Hematopoietic multipotent progenitor cell treated with erythropoietin and hydrocortisone succinate and interleukin-3 and kit ligand, for 4 days (in vitro differentiated cells): ENCODE data around the gene SLC6A11.
A peak's percentile ranks its signal among the peaks of the same experiment; 100 is the strongest.

ENCODE experiments used
- DNase-seq: peaks from one replicate; pipeline ENCODE4 v3.0.0-alpha.2; 2015

SLC6A11 gene

DNA sequence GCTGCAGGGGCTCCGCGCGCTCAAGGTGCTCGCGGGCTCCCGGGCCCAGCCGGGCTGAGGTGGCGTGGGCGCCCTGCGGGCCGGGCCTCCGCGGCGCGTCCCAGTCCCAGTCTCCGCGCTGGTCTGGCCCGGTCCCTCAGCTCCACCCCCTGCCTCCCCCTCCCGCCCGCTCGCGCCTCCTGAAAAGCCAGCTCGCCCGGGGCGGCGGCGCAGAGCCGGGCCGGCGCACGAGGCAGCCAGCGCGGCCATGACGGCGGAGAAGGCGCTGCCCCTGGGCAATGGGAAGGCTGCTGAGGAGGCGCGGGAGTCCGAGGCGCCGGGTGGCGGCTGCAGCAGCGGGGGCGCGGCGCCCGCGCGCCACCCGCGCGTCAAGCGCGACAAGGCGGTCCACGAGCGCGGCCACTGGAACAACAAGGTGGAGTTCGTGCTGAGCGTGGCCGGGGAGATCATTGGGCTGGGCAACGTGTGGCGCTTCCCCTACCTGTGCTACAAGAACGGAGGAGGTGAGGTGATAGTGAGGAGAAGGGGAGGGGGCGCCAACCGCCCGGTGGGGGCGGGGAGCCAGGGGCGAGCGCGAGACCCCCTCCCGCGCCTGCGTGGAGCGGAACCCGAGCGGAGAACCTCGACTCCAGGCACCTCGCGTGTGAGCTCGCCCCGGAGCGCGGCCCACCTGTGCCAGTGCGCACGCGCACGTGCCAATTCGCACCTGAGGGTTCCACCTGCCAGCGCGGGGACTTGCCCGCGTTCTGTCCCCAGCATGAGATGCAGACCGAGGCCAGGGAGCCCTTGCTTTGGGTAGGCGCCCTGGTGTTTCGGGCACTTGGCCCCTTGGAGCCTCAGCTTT is at the start of gene SLC6A11:
TSS of gene SLC6A11 (plus strand) at position 210 of the 844 bp plus-strand sequence. CDS start at position 248, 38 bp downstream.
- peak; percentile 18 for DNase-seq

DNA sequence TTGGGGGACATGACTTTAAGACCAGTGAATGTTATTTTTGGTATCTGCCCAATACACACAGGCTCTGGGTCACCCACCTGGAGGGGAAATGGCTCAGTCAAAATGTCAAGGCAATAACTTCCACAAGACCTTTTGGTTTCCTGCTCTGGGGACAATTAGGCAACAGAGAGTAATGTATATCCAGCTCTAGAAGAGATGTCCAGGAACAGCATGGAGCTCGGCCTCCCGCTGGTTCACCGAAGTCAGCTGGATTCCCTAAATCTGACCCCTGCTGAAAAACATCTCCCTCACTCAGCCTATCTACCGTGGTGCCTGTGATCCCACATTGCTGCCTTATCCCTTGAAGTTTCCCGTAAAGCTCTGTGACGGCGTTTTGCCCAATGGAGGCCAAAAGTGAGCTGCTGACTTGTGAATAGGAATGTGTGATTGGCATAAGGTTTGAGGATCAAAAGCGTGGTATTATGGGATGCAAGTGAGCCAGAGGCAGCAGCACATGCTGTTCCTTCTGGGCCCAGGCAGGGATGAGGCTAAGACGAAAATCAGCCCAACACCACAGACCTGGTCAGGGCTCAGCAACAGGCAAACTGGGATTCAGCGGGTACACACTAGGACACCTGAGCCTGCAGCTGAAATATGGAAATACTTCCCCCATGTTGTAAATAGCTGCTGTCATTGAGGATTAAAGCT is 47.2 kb upstream of the SLC6A11 start:
- DNase-seq = no peak

DNA sequence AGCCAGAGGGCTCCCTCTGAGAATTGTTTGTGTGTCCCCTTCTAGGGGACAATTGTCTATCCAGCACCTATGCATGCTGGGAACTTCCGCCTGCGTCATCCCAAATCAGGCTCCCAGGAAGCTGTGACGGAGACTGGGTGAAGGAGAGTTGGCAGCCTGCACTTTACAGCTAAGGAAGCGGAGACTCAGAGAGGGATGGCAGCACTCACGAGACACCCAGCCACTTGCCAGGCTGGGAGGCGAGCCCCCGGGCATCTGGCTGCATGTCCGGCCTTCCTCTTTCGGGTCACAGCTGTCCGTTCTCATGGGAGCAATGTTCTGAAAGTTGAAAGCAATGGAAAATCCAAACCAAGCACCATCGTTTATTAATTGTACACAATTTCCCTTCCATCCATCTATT is 45.5 kb upstream of the SLC6A11 start:
- DNase-seq = no peak

DNA sequence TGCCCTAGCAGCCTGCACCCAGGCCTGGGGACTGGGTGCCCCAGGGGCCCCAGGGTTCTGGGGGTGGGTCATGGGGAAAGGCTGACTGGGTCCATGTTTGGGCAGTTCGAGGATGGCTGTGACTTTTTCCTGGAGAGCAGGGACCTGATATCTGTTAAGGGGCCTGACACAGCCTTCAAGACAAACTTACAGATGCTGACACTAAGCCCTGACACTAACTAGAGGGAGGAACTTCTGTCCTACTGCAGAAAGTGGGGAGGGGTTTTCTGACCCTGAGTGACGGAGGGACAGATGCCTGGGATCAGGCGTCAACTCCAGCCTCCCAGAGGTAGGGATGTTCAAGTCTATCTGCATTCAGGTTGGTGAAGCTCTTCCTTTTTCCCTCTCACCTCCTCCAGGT is 45.0 kb upstream of the SLC6A11 start:
- DNase-seq = no peak

DNA sequence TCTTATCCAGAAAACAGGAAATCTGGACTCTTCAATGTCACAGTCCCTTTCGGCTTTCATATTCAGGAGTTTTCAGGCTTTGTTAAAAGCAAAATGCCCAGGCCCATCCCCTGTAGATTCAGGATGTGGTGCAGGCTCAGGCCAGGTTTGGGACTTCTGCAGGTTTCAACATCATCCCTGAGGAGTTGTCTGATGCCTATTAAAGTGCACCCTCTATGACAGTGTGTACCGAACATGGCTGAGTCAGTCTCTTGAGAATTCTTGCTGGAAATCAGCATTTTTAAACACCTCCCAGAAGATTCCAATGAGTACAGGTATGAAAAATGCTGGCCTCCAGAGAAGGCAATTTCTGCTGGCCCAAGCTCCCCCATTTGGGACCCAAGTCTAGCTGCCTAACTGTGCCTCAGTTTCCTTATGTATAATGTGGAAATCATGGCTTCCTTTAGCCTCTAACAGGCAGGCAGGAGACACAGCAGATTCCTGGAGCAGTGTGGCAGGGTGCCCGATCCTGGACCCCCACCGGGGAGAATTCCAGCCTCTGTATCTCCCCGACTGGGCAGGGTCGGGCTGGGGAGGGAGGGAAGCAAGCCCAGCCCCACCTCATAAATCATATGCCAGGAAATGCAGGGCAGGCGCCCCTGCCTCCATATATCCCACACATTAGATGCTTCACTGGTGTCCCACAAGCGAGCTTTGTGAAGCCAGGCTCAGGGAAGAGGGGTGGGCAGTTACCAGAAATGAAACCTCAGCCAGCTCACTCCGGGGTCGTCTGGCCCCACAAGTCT is 44.4 kb upstream of the SLC6A11 start:
- DNase-seq = no peak

DNA sequence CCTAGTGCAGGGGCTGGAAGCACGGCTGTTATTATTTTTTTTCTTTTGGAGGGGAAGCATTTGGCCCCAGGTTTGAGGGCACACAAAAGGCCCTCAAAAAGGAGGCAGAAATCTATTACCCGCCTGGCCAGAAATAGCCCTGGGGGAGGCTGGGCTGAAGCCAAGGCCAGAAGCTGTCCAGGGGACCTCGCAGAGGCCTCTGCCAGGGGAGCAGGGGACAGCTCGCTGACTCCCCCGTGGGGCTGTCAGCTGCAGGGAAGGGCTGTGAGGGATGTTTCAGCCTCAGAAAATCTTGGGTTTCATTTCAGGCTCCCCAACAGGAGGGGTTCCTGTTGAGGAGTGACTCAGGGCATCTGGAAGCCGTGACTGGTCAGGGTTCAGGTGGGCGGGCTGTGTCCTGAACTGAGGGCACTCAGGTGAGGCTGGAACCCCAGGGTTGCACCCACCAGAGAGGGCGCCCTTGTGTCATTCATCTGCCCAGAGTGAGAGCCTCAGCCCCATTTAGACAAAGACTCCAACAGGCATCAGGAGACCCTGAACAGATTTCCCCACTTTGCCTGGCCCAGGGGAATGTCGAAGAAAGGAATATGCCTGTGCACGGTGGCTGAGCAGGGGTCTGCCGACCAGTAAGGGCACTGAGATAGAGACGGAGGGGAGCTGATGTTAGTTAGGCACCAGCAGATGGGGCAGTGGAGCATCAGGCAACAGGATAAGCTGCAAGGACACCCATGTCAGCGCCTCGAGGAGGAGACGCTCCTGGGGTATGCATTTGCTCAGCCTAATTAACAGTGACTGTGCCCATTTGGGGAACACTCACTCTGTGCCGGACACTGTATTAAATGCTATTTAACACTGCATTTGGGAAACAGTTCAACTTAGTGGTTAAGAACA is 43.5 kb upstream of the SLC6A11 start:
- peak; percentile 42 for DNase-seq

DNA sequence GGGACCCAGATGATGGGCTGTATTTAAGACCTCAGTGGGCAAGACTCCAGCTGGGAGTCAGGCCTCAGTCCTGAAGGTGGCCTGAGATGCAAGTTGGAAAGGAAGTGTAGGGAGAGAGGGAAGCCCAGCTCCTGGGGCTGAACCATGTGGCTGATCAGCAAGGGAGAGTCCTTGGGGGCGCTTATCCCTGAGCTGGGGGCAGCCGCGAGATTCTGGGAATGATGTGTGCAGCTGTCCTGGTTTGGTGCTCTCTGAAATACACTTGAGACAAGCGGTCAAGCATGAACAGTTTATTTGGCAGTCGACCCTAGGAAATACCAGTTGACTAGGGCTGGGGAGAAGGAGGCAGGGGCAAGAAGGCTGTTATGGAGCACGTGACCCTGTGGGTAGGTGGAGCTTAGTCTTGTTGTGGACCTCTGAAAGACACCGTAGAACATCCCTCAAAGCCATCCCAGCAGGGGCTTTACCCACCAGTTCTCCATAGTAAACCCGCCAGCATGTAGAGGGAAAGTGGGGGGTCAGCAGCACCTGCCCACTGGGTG is 41.8 kb upstream of the SLC6A11 start:
- DNase-seq = no peak

DNA sequence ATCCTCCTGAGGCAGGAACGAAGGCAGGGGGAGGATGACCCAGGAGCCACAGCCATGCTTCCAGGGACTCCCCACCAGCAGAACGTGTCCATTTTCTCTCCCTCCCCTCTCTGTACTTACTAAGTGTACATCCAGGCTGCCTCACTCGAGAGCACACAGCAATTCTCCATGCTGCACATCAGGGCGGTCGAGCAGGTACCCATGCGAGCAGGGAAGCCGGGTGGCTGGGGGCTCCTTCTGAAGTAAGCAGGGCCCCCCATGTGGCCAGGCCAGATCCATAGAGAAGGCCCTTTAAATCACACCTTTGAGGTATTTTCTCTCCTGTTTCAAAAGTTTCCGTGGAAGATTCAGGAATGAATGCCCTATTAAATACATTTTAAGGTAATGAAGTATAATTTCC is 41.2 kb upstream of the SLC6A11 start:
- DNase-seq = no peak

DNA sequence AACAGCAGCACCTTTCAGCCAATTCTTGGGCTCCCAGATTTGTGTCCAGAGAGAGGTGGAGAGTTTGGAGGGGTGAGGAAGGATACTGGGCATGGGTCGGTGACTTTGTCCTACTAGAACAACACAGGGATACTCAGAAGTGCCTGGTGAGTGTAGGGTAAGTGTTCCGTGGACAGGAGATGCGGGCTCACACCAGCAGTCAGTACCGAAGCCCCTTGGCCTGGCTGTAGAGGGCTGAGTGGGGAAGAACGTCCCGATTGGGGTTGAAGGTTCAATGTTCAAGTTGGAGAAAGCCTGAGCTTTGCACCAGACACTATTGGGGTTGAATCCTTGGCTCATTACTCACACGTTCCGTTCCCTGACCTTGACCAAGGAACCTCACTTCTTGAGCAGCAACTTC is 40.8 kb upstream of the SLC6A11 start:
- no peak for DNase-seq

DNA sequence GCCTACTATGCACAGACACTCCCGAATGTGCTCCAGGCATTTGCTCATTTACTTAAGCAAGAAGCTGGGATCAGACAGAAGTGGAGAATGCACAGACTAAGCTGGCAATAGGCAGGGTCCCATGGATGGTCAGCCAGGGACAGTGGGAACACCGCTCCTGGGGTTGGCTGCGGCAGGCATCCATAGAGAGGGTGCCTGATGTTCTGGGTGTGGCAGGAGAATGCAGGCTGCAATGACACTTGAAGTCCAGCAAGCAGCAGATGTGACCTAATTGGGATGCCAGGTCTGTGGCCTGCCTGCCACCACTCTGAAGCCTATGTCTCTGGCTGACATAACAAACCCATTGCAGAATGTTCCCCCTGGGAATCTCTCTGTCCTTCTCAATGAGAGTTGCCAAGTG is 40.2 kb upstream of the SLC6A11 start:
- no peak for DNase-seq

DNA sequence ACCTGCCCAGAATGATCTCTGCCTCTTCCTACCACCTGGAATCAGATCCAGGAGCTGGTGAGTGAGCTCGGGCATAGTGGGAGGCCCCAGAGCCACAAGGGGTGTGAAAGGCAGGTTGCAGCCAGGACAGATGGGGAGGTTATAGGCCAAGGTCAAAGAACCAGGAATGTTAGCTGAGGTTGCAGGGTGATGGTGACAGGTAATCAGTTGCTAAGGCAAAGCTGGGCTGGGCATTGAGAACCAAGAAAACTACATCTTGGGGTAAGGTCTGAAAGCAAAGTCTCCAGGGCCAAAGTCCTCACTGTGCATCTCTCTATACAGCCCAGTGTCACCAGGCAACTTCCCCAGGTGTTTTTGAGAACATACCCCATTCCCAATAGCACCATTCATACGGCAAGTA is 38.4 kb upstream of the SLC6A11 start:
- no peak for DNase-seq

DNA sequence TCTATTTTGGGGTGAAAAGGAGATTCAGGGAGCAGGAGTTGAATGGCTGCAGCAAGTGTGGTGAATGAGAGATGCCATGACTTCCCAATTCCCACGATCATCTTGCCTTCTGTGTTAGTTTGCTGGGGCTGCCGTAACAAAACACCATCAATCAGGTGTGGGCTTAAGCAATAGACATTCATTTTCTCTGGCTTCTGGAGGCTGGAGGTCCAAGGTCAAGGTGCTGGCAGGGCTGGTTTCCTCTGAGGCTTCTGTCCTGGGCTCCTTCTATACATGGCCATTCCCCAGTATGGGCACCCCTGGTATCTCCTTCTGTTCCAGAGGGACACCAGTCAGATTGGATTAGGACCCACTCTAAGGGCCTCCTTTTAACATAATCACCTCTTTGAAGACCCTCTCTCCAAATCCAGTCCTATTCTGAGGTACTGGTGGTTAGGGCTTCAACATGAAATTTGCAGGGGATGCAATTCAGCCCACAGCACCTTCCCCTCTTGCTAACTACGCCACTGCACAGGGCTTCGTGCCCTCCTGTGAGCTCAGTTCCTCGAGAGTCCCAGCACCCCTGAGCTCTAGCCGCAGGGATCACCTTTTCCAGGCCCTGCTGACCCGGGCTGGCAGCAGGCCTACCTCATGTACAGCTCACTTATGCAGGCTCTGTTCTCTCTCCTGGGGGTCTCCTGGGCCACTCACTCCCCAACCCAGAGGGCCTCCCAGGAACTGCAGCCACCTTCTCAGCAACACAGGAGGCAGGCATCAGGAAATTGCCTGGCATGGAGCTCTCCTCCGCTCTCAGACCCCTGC is 37.3 kb upstream of the SLC6A11 start:
- no peak for DNase-seq

DNA sequence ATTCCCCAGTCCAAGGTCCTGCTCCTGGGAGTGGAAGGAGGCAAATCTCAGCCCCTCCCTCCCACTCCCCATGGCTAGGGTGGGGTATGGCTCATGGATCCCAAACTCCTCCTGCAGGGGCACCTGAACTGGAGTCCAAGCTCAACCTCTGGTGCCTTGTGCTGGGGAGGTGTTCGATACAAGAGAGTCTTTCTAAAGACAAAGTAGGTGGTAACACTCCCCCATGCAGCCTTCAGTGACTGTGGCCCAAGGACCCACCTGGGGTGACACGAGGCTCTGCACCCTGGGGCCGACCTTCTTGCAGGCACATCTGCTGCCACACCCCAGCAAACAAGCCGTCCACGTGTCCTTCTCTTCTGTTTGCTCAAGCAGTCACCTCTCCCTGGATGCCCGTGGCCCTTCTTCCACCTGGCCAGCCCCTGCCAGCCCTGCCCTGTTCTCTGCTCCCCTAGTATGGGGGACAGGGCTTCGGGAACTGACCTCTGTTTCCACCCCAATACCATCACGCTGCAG is 36.7 kb upstream of the SLC6A11 start:
- DNase-seq = no peak

DNA sequence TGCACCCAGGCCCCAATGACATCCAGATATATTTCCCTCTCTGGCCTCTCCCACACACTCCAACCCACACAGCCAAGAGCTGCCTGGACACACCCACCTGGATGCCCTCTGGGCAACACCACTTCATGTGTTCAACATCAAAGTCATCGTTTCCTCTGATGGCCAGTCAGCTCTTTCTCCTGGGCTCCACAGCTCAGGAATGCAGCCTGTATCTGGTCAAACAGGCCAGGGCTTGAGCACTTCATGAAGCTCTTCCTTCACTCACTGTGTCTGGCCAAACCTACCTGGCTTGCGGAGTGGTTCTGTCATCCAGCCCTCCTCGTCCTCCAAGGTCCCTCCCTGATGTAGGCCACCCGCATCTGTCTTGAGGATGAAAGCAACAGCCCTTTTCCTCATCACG is 35.8 kb upstream of the SLC6A11 start:
- no peak for DNase-seq

DNA sequence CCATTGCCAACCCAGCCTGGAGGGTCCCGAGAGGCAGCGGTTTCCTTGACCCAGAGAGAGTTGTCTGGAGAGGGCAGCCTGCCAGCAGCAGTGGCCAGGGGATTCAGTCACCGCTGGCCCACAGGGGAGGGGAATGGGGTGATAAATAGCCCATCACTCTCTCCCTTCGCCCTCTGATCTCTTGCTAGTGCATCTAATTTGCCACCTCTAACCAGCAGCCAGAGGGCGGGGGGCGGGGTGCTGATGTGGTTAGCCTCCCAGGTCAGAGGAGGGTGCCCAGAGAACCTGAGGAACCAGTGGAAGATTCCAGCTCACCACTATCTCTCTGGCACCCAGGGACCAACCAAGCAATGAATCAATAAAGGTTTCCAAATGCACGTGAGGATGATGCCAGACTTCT is 35.1 kb upstream of the SLC6A11 start:
- DNase-seq = no peak

DNA sequence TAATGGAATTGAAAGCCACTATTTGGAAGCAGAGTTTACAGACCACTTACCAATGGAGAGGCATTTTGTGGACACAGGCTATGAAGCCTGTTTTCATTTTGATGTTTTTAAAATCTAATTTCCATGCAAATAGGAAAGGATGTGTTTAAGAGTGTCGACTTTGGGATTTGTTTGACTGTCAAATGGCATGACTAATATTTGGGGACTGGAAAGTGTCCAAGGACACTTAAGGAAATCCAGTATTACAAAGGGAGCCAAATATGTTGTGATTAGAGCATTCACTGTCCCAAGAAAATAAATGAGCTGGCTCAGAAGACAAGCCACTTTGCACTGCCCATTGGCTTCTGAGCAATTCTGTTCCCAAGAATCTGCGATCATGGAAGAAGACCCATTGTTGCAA is 34.0 kb upstream of the SLC6A11 start:
- no peak for DNase-seq

DNA sequence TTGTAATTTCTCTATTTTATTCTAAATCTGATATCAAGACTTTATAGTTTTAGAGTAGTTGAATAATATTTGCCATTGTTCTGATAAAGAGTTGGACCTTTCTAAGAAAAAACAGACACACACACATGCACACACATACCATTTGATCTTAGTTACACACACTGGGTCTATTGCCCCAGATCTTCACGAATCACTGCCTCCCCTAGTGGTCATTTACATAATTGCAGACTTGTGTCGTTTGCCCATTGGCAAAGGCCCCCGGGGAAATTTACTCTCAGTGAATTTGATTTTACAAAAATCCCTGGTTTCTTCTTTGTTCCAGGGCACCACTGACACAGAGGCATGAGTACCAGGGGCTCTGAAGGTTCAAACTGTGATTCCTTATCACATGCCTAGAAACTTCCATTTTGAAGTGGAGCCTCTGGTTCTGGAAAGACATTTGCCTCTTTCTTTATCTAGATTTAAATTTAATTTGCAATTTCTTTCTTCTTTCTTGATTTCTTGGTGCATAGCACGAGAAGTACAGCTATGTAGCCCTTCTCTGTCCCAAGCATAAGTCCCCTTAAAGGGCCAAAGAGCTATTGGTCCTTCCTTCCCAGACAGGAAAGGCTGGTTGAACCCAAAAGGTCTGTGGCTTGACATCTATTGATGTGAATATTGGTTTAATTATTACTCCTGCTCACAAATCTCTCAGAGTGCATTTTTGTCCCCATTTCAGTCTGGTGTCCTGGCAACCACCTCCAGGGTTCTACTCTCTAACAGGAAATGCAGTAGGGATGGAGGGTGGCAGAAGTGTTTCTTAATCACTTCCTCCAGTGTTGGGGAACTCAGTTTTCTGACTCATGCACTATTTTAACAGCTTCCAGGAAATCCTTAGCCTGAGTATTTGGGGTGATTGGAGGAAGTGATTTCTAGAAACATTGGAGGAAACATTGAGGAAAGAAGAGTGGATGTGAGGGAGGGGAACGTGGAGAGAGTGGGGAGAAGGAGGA is 32.4 kb upstream of the SLC6A11 start:
- DNase-seq = peak; percentile 66

DNA sequence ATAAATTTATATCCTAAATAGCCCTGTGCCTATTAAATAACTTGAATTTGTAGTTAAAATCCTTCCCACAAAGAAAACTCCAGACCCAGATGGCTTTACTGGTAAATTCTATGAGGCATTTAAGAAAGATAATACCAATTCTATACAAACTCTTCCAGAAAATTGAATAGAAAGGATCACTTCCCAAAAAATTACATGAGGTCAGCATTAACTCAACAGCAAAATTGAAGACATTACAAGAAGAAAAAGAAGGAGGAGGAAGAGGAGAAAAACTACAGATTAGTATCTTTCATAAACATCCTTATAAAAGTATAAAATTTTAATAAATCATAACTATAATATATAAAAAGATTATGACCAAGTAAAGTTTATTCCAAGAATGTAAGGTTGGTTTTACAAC is 29.4 kb upstream of the SLC6A11 start:
- no peak for DNase-seq

DNA sequence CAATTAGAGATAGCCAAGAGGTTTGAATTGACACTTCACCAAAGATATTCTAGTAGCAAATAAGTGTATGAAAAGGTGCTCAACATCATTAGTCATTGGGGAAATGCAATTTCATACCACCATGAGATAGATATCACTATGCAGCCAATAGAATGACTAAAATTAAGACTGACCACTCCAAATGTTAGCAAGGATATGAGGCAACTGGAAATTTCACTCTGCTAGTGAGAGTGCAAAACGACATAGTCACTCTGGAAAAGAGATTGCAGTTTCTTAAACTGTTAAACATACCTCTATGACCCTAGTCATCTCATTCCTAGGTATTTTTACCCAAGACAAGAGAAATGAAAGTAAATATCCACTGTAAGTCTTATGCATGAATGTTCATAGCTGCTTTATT is 27.6 kb upstream of the SLC6A11 start:
- DNase-seq = no peak

DNA sequence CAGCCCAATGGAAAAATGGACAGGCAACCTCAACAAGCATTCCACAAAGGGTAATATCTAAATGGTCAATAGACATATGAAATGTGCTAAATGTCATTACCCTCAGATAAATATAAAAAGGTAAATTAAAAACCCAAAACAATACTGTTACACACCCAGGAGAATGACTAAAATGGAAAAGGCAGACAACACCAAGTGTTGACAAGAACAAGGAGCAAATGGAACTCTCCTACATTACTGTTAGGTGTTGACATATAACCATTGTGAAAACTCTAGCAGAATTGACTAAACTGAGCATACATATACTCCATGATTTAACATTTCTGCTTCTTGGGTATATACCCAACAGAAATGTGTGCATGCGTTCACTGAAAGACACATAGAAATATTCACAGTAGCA is 25.3 kb upstream of the SLC6A11 start:
- no peak for DNase-seq
